Ovary (tissue), 3 donors: ENCODE data around the gene ADARB2.

Experiments
- EP300 ChIP-seq: sonication (generic); formaldehyde crosslinking; IDR thresholded peaks from one replicate; pipeline ENCODE4 v1.6.1; 2017; ENCODE audit warnings: antibody characterized with exemption
- POLR2A ChIP-seq: fragments of 450-650 bp; IDR thresholded peaks from one replicate; pipeline ENCODE4 v1.6.1; 2017; ENCODE audit warnings: antibody characterized with exemption, mild to moderate bottlenecking, moderate library complexity
- TF ChIP-seq, protein P1 (sequence below), 3 donors: fragments of 450-650 bp in 2 of 3; fragments of 200-600 bp in 1 of 3; IDR thresholded peaks; one replicate each; pipeline versions ENCODE4 v1.5.1 to v1.8.0; 2016 to 2022; ENCODE audit warnings: antibody characterized with exemption in 3 of 3, mild to moderate bottlenecking in 1 of 3
- donor health status: DM: no; HTN: no; CAD: no.

- TF ChIP-seq, protein P1, sequence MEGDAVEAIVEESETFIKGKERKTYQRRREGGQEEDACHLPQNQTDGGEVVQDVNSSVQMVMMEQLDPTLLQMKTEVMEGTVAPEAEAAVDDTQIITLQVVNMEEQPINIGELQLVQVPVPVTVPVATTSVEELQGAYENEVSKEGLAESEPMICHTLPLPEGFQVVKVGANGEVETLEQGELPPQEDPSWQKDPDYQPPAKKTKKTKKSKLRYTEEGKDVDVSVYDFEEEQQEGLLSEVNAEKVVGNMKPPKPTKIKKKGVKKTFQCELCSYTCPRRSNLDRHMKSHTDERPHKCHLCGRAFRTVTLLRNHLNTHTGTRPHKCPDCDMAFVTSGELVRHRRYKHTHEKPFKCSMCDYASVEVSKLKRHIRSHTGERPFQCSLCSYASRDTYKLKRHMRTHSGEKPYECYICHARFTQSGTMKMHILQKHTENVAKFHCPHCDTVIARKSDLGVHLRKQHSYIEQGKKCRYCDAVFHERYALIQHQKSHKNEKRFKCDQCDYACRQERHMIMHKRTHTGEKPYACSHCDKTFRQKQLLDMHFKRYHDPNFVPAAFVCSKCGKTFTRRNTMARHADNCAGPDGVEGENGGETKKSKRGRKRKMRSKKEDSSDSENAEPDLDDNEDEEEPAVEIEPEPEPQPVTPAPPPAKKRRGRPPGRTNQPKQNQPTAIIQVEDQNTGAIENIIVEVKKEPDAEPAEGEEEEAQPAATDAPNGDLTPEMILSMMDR (IDR thresholded peaks at IDR 0.05), result no peak
- TF ChIP-seq POLR2A, result no peak
- TF ChIP-seq EP300, result no peak
Measured at GRCh38 chr10:1308962-1309616, 428.2 kb downstream of the ADARB2 start.
